Muscle of leg (tissue), 11 donors: ENCODE results near the gene CD3G. TPM values are rescaled to one million over a fixed set of nuclear protein-coding genes. Genes with fewer than 3 reads are reported as not detected.

Experiments used
- DNase-seq: peaks from one replicate; pipeline ENCODE4 v3.0.0; 2013
- H3K27ac ChIP-seq: one replicate; pipeline ENCODE4 v1.5.1; 2013; ENCODE audit warnings: mild to moderate bottlenecking, low read length, control low read depth
- H3K27me3 ChIP-seq: one replicate; pipeline ENCODE4 v1.6.1; 2013; ENCODE audit warnings: low read length; ENCODE audit not compliant: control insufficient read depth, insufficient read depth
- H3K36me3 ChIP-seq: one replicate; pipeline ENCODE4 v1.6.1; 2013; ENCODE audit warnings: low read length; ENCODE audit not compliant: control insufficient read depth, insufficient read depth
- H3K4me1 ChIP-seq: one replicate; pipeline ENCODE4 v1.6.1; 2013; ENCODE audit warnings: low read length; ENCODE audit not compliant: control insufficient read depth, insufficient read depth
- H3K4me3 ChIP-seq: one replicate; pipeline ENCODE4 v1.5.1; 2013; ENCODE audit warnings: low read length, control low read depth
- H3K9me3 ChIP-seq: replicated peaks from 2 replicates; pipeline ENCODE4 v1.6.1; 2013; ENCODE audit warnings: low read depth, low read length; ENCODE audit not compliant: control insufficient read depth
- WGBS: methylation state at CpG from one replicate; pipeline ENCODE4 v1.1.5; 2013; ENCODE audit warnings: missing lambda C conversion rate; ENCODE audit not compliant: insufficient coverage; 5-methylcytosine and 5-hydroxymethylcytosine counted together
- polyA plus RNA-seq, 8 donors: library from polyadenylated mRNA; unstranded; fragments of 120-200 nt; gene quantifications; one replicate each; pipeline versions ENCODE4 v1.2.1 to v1.2.3, GENCODE V29; 2013; ENCODE audit warnings: inconsistent platforms in 1 of 8, low replicate concordance in 1 of 8; ENCODE audit not compliant: insufficient read length in 8 of 8, insufficient read depth in 1 of 8
- total RNA-seq: library from RNA; stranded (reverse); fragments of 120-200 nt; gene quantifications from one replicate; pipeline ENCODE4 v1.2.4, GENCODE V29; 2013

The CD3G gene
- total and polyA plus RNA-seq, 9 donors, result 0.04 to 0.37 (median 0.13) TPM; not detected in 1

GRCh38 chr11:118321386-118322082 lies 22.6 kb upstream of the CD3G start:
- Histone ChIP-seq H3K9me3 (no peaks in the 10 kb centered on the region), H3K27me3 (peaks cover 1% of the 10 kb centered on the region), H3K27ac (no peak overlapping the region), H3K36me3 (no peaks in the 10 kb centered on the region), H3K4me1 (peaks cover 6% of the 10 kb centered on the region), H3K4me3 (no peak overlapping the region)
- DNase-seq, result no peak
- no CpG with 5 or more reads among the region's 5 CpGs for WGBS

GRCh38 chr11:118322721-118323120 lies 21.4 kb upstream of the CD3G start:
- Histone ChIP-seq H3K27me3 (no peaks in the 10 kb centered on the region), H3K27ac (no peak overlapping the region), H3K4me3 (no peak overlapping the region), H3K4me1 (no peaks in the 10 kb centered on the region), H3K36me3 (no peaks in the 10 kb centered on the region), H3K9me3 (no peaks in the 10 kb centered on the region)
- WGBS, result 93% methylated on average over 18 of the region's 19 CpGs
- DNase-seq, result no peak

GRCh38 chr11:118325283-118325682 lies 18.9 kb upstream of the CD3G start:
- Histone ChIP-seq H3K4me1 (no peaks in the 10 kb centered on the region), H3K4me3 (no peak overlapping the region), H3K9me3 (no peaks in the 10 kb centered on the region), H3K27me3 (peaks cover 3% of the 10 kb centered on the region), H3K36me3 (no peaks in the 10 kb centered on the region), H3K27ac (no peak overlapping the region)
- no peak for DNase-seq

- Histone ChIP-seq H3K27me3 (peaks cover 3% of the 10 kb centered on the region), H3K4me1 (no peaks in the 10 kb centered on the region), H3K36me3 (no peaks in the 10 kb centered on the region), H3K9me3 (no peaks in the 10 kb centered on the region), H3K27ac (no peak overlapping the region), H3K4me3 (no peak overlapping the region)
- DNase-seq, result no peak
Measured at GRCh38 chr11:118328745-118329144, 15.4 kb upstream of the CD3G start.

- no peak overlapping the region for H3K4me3 ChIP-seq
- no peaks in the 10 kb centered on the region for H3K36me3 ChIP-seq
- WGBS, result no CpG with 5 or more reads among the region's 1 CpG
- DNase-seq, result no peak
- H3K4me1 ChIP-seq, result peaks cover 2% of the 10 kb centered on the region
- no peaks in the 10 kb centered on the region for H3K9me3 ChIP-seq
- no peak overlapping the region for H3K27ac ChIP-seq
- peaks cover 5% of the 10 kb centered on the region for H3K27me3 ChIP-seq
Measured at GRCh38 chr11:118334745-118335144, 9.4 kb upstream of the CD3G start.

- Histone ChIP-seq H3K4me3 (no peak overlapping the region), H3K27ac (no peak overlapping the region), H3K4me1 (peaks cover 2% of the 10 kb centered on the region), H3K36me3 (no peaks in the 10 kb centered on the region), H3K9me3 (no peaks in the 10 kb centered on the region), H3K27me3 (peaks cover 8% of the 10 kb centered on the region)
- peak; percentile 25 for DNase-seq
- WGBS, result 73% methylated on average over 5 of the region's 7 CpGs
Measured at GRCh38 chr11:118338637-118339061, 5.5 kb upstream of the CD3G start.

- peaks cover 2% of the 10 kb centered on the region for H3K4me1 ChIP-seq
- peaks cover 8% of the 10 kb centered on the region for H3K27me3 ChIP-seq
- H3K9me3 ChIP-seq, result no peaks in the 10 kb centered on the region
- no peak for DNase-seq
- H3K4me3 ChIP-seq, result no peak overlapping the region
- H3K36me3 ChIP-seq, result no peaks in the 10 kb centered on the region
- WGBS, result 52% methylated on average over 4 of the region's 5 CpGs
- no peak overlapping the region for H3K27ac ChIP-seq
Measured at GRCh38 chr11:118339281-118339961, 4.7 kb upstream of the CD3G start.

GRCh38 chr11:118340449-118340848 lies 3.7 kb upstream of the CD3G start:
- no peak for DNase-seq
- Histone ChIP-seq H3K4me1 (peaks cover 2% of the 10 kb centered on the region), H3K27me3 (peaks cover 8% of the 10 kb centered on the region), H3K4me3 (no peak overlapping the region), H3K9me3 (no peaks in the 10 kb centered on the region), H3K27ac (no peak overlapping the region), H3K36me3 (no peaks in the 10 kb centered on the region)
- no CpG with 5 or more reads among the region's 3 CpGs for WGBS

- H3K4me3 ChIP-seq, result no peak overlapping the region
- H3K9me3 ChIP-seq, result no peaks in the 10 kb centered on the region
- H3K27me3 ChIP-seq, result peaks cover 8% of the 10 kb centered on the region
- WGBS, result 85% methylated on average over 3 of the region's 3 CpGs
- no peak overlapping the region for H3K27ac ChIP-seq
- H3K4me1 ChIP-seq, result peaks cover 2% of the 10 kb centered on the region
- DNase-seq, result no peak
- no peaks in the 10 kb centered on the region for H3K36me3 ChIP-seq
Measured at GRCh38 chr11:118341261-118341660, 2.9 kb upstream of the CD3G start.

- Histone ChIP-seq H3K4me3 (no peak overlapping the region), H3K27ac (no peak overlapping the region), H3K9me3 (no peaks in the 10 kb centered on the region), H3K36me3 (no peaks in the 10 kb centered on the region), H3K4me1 (peaks cover 2% of the 10 kb centered on the region), H3K27me3 (peaks cover 8% of the 10 kb centered on the region)
- no peak for DNase-seq
- 79% methylated on average over 3 of the region's 5 CpGs for WGBS
Measured at GRCh38 chr11:118341815-118342489, 2.2 kb upstream of the CD3G start.
